Inferior parietal cortex (tissue), 1 donor: Measurements from ENCODE around the gene MGAT4A.

Experiments
- DNase-seq: peaks from one replicate; pipeline ENCODE4 v3.0.0-alpha.2; 2016; ENCODE audit errors: extremely low spot score

Gene MGAT4A

GRCh38 chr2:98573426-98573825, 157.5 kb downstream of the MGAT4A start:
- DNase-seq = no peak

DNA sequence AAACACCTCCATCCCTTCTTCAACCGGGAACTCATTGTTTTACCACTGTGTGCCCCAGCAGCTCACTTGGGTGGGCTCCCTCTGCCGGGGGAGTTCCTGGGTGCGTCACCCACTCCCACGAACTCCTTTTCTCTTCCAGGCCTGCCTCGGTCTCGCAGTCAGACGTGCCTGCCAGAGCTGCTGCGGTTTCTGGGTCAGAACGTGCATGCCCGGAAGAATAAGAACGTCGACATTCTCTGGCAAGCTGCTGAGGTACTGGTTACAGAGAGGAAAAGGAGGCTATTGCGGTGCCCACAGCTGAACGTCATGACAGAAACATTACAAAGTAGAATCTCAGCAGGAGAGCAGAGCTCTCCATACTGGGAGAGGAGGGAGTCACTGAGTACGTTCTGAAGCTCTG, 158.3 kb downstream of the MGAT4A start:
- DNase-seq = no peak

GRCh38 chr2:98572211-98572610, 158.7 kb downstream of the MGAT4A start:
- DNase-seq = no peak

DNA sequence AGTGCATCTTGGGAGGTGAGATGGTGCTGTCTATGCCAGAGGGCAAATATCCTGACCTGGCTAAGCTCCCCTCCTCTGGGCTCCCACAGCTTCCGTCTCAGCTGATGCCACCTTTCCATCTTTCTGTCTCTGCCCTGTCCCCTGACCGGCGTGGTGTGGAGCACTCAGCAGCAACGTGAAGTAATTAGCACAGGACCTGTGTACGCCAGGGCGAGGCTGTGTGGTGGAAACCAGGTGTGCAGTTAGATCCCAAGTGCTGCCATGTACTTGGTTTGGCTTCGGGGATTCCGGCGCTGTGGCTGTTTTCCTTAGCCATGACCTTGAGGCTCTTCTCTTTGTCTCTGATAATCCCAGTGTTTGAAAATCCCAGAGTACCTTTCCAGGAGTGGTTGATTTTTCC, 159.1 kb downstream of the MGAT4A start:
- no peak for DNase-seq

DNA sequence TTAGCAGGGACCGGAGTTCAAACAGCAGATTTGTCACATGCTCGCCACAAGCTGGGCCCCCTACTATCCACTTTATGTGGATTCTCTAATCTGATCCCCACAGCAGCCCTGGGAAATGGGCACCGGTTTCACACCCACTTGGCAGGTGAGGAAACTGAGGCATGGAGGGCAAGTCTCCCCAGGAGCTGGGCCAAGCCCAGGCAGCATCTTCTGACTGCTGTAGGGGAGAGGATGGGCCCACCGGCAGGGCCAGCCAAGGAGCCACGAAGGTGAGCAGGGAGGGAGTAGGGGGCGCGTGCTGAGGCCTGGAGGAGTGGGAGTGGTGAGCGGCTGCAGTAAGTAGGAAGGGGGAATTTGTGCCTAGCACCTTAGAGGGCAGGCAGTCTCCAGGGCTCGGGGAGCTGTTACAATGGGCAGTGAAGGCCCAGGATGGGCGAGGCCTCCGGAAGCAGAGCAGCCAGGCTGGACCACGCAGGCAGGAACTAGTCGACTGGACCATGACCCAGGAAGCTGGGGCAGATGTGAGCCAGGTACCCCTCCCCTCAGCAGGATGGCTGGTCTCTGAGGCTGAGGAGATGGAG, 159.7 kb downstream of the MGAT4A start:
- DNase-seq = no peak

GRCh38 chr2:98570356-98570755, 160.6 kb downstream of the MGAT4A start:
- no peak for DNase-seq

DNA sequence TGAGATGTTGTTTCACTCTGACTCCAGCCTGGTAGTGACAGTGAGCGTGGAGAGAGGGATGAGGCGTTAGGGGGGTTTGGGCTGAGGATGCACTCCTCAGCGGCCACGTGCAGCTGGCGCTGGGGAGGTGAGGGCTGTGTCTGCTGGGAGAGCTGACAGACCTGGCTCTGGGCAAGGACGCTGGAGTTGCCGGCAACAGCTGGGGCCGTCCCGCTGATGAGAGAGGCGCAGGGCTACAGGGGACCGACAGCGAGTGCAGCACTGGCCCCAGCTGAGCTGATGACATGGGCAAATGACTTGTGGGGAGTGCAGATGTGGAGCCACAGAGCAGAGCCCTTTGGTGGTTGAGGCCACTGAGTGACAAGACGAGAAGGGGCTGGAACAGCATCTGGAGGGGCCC, 161.0 kb downstream of the MGAT4A start:
- no peak for DNase-seq

DNA sequence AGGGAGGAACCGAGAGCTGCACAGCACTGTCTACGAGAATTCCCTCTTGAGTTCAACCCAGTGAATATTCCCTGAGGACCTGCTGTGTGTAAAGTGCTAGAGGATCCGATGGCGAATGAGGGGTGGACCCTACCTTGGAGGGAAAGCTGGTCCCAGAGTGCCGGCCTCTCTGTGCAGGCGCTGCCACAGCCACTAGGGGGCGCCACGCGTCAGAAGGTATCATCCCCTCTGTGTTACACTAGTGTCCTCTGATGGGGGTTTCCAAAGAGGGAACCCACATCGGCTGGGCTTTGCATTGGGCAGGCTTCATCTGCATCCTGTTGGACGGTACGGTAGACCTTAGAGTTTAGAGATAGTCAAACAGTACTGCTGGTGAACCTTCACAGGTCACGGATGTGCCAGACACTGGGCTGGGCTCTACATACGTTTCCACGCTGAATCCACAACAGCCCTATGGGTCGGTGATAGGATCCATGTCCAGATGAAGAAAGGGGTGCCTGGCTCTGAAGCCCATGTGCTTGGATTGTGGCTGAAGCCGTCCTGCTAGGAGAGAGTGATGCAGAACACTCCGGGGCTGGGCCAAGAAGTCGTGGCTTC, 161.6 kb downstream of the MGAT4A start:
- DNase-seq = no peak
